Activated CD8-positive, alpha-beta memory T cell treated with anti-CD3 and anti-CD28 coated beads for 1 hour (primary cell): Measurements from ENCODE around the gene STK38.
"Not testable (repeated sequence)": the region's sequence is repeated elsewhere in the genome, so short reads cannot be mapped to it uniquely, and the experiment has no call there.

Experiments
- DNase-seq, 2 donors: peaks; one replicate each; pipeline ENCODE4 v3.0.0-alpha.2; 2020; ENCODE audit warnings: low read depth in 1 of 2; ENCODE audit errors: extremely low read depth in 1 of 2

STK38 gene

GRCh38 chr6:36546920-36547645 lies at the start of gene STK38:
Gene STK38, minus strand, starts transcription at chr6:36547479. Its CDS starts 7,277 bp downstream, at chr6:36540202.
- peak; percentile 82 to 94 for DNase-seq

GRCh38 chr6:36596356-36596755 lies 49.1 kb upstream of the STK38 start:
- DNase-seq = no peak

- DNase-seq = no peak
Observed at GRCh38 chr6:36594816-36595643, 47.8 kb upstream of the STK38 start.

- peak; percentile 84 to 92 for DNase-seq
Observed at GRCh38 chr6:36594029-36594815, 46.9 kb upstream of the STK38 start, which contains the start of gene SRSF3. Gene SRSF3, plus strand, starts transcription at chr6:36594362. Its CDS starts 2,401 bp downstream, at chr6:36596763.

- DNase-seq = no peak
Observed at GRCh38 chr6:36593569-36594028, 46.3 kb upstream of the STK38 start.

- no peak for DNase-seq
Observed at GRCh38 chr6:36592221-36592655, 45.0 kb upstream of the STK38 start.

GRCh38 chr6:36590237-36590636 lies 43.0 kb upstream of the STK38 start:
- DNase-seq = no peak

- not testable (repeated sequence) for DNase-seq
Observed at GRCh38 chr6:36589025-36589400, 41.7 kb upstream of the STK38 start.

GRCh38 chr6:36586606-36587005 lies 39.3 kb upstream of the STK38 start:
- no peak for DNase-seq

GRCh38 chr6:36581716-36582115 lies 34.4 kb upstream of the STK38 start:
- no peak for DNase-seq

- no peak for DNase-seq
Observed at GRCh38 chr6:36580184-36580526, 32.9 kb upstream of the STK38 start.

GRCh38 chr6:36578431-36578830 lies 31.2 kb upstream of the STK38 start:
- DNase-seq = no peak

GRCh38 chr6:36578030-36578429 lies 30.8 kb upstream of the STK38 start:
- DNase-seq = no peak

GRCh38 chr6:36577301-36577700 lies 30.0 kb upstream of the STK38 start:
- DNase-seq = no peak

GRCh38 chr6:36576578-36576977 lies 29.3 kb upstream of the STK38 start:
- no peak for DNase-seq

GRCh38 chr6:36574679-36575078 lies 27.4 kb upstream of the STK38 start:
- DNase-seq = no peak

- not testable (repeated sequence) for DNase-seq
Observed at GRCh38 chr6:36572353-36573311, 25.4 kb upstream of the STK38 start.

- DNase-seq = no peak
Observed at GRCh38 chr6:36571122-36572043, 24.1 kb upstream of the STK38 start.

- DNase-seq = no peak
Observed at GRCh38 chr6:36570264-36570663, 23.0 kb upstream of the STK38 start.
